DMS 273 (cell line): Measurements from ENCODE around the gene KRTDAP.
"Not testable (repeated sequence)": the region's sequence is repeated elsewhere in the genome, so short reads cannot be mapped to it uniquely, and the experiment has no call there.

ENCODE experiments used
- DNase-seq: peaks from one replicate; lab custom pipeline; 2025; ENCODE audit not compliant: unreplicated experiment; lab: John Stamatoyannopoulos, UW

The KRTDAP gene

GRCh38 chr19:35486268-35486708 lies 4.0 kb downstream of the KRTDAP start:
- no peak for DNase-seq

DNA sequence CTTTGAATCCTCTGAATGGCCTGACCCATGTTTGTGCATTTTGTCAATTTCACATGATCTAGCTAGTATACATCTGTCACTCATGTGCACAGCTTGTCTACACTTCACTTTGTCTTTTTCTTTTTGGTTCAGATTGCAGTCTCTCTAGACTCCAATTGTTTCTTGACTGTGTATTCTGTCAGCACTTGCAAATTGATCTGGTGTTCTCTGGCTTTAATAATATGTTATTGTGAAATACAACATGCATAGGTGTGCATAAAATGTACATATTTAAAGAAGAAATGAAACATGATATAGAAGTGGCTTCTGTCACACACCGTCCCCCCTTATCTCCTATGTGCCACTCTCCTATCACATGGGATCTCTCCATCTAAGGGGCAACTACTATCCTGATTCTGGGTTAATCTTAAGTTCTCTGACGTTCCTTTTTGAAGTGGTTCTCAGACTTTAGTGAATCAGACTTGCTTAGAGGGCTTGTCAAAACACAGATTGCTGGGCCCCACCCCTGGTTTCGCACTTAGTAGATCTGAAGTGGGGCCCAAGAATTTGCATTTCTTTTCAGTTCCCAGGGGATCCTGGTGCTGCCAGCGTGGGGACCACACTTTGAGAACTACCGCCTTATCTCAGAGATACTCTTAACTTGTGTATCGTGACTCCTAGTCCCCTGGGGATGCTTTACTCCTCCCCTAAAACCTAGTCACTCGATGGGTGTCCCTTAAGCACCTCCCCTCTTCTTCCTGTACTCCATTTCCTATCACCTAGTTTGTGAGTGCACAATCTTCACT lies 5.8 kb downstream of the KRTDAP start:
- no peak for DNase-seq

- DNase-seq: no peak
These were observed 7.2 kb downstream of the KRTDAP start for GRCh38 chr19:35483089-35483488.

GRCh38 chr19:35478794-35479677 lies 11.2 kb downstream of the KRTDAP start:
- peak; percentile 61 for DNase-seq

DNA sequence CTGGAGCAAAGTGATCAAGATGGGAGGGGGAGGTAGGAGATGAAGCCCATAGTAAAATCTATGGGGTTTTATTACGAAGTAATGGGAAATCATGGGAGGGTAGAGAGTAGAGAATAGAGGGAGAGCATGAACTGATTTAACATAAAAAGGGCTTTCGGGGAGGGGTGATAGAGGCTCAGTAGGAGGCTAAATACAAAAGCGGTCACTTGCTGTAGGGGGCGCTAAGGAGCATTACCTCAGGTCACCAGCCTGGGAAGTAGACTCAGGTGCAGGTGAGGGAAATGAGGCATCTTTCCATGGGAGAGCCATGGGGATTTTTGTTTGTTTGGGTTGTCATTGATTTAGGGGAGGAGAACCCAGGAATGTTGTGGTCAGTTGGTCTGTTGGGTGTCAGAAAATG lies 14.1 kb downstream of the KRTDAP start:
- DNase-seq: no peak

GRCh38 chr19:35474594-35474993 lies 15.7 kb downstream of the KRTDAP start:
- not testable (repeated sequence) for DNase-seq

GRCh38 chr19:35474104-35474503 lies 16.2 kb downstream of the KRTDAP start:
- DNase-seq: no peak

- no peak for DNase-seq
These were observed 18.3 kb downstream of the KRTDAP start for GRCh38 chr19:35471946-35472345.

DNA sequence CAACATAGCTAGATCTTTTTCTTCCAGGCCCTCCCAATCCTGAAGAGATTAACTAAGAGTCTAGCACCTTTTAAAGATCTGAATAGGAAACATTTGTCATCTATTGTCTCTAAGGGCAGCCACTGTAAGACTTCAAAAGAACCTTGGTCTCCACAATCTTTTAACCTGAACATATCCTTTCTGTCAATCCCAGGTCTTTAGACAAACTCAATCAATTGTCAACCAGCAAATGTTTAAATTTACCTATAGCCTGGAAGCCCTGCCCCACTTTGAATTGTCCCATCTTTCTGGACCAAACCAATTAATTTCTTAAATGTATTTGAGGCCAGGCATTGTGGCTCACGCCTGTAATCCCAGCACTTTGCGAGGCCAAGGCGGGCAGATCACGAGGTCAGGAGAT lies 19.2 kb downstream of the KRTDAP start:
- not testable (repeated sequence) for DNase-seq

GRCh38 chr19:35470128-35470527 lies 20.1 kb downstream of the KRTDAP start:
- DNase-seq: no peak

GRCh38 chr19:35468637-35469036 lies 21.6 kb downstream of the KRTDAP start:
- DNase-seq: peak; percentile 66

GRCh38 chr19:35466259-35466658 lies 24.0 kb downstream of the KRTDAP start:
- DNase-seq: no peak

- not testable (repeated sequence) for DNase-seq
These were observed 27.3 kb downstream of the KRTDAP start for GRCh38 chr19:35462956-35463355.

- DNase-seq: no peak
These were observed 27.7 kb downstream of the KRTDAP start for GRCh38 chr19:35462476-35462953.

DNA sequence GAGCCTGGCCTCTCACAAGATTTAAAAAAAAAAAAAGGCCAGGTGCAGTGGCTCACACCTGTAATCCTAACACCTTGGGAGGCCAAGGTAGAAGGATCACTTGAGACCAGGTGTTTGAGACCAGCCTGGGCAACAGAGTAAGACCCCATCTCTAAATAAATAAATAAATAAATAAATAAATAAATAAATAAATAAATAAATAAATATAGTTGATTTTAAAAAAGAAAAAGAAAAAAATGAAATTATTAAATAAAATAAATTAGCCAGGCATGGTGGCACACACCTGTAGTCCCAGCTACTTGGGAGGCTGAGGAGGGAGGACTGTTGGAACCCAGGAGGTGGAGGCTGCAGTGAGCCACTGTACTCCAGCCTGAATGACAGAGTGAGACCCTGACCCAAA lies 28.5 kb downstream of the KRTDAP start:
- not testable (repeated sequence) for DNase-seq

- DNase-seq: peak; percentile 16
These were observed 29.2 kb downstream of the KRTDAP start for GRCh38 chr19:35461060-35461459.

GRCh38 chr19:35460608-35461007 lies 29.7 kb downstream of the KRTDAP start:
- no peak for DNase-seq

DNA sequence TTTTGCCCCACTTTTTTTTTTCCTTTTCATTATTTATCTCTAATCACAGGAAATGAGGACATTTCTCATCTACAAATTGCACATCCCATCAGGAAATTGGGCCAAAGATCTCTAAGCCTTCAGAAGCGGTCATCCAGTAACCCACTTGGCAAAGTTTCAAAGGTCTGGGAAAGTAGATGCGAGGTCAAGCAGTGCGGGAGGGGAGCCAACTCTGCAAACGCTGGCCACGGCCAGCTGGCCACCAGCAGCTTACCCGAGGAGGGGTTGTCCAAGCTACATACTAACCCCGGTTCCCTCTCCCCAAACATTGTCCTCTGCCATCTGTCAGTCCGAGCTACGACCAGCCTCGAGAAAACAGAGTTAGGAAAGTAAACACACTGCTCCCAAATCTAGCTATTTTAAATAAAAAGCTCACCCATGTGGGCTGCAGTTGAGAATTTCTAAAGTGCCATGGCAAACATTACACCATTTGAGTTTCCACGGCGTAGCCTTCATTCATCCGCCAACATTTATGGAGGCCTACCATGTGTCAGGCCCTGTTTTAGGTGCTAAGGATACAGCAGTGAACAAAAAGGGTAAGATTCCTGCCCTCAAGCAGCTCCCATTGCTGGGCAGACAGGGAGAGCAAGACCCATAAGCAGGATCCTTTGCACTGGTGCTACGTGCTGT lies 30.7 kb downstream of the KRTDAP start:
- DNase-seq: no peak

DNA sequence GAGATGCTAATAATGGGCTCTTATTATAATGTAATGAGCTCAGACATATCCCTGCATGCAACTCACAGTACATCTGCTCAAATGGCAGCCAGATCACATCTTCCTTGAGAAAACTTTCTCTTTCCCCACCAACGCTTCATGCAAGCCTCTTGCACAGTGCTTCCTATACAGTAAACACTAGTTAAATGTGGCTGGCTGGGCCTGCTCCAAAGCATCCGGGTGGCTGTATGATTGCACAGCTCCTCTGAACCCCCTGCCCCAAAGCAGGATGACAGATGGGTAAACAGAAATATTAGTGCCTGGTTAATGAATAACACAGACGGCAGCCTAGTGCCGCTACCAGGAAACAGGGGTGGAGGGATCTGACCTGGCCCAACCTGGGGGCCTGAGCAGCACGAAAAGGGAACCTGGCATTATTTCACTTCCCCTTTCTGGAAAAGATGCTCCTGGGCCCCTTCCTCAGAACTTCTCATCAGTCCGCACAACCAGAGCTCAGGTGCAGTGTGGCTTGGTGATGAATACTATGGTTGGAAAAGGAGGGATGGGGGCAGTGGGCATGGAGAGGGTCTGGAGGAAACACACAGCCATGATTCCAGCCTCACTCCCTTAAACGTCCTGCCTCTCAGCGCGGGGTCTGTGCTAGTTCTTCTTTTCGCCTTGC lies 31.4 kb downstream of the KRTDAP start:
- peak; percentile 68 for DNase-seq

- no peak for DNase-seq
These were observed 32.1 kb downstream of the KRTDAP start for GRCh38 chr19:35458192-35458591.

- DNase-seq: no peak
These were observed 33.1 kb downstream of the KRTDAP start for GRCh38 chr19:35457173-35457572.
